Calu3 (cell line): ENCODE measurements around the gene RANBP1. TPM values are rescaled to one million over a fixed set of nuclear protein-coding genes. Genes with fewer than 3 reads are reported as not detected.

Experiments
- BruUV-seq: library from RNA; stranded (reverse); fragments of 400-500 nt; replicated peaks from 2 replicates; lab custom pipeline; 2021; lab: Mats Ljungman, UMichigan
- CTCF ChIA-PET: fragments of 300-600 bp; sonication (Branson Sonifier 250); formaldehyde crosslinking; loops from one replicate; lab custom pipeline; 2022; ENCODE audit warnings: antibody characterized with exemption; lab: Charles Lee
- DNase-seq: peaks from one replicate; pipeline ENCODE4 v3.0.0; 2022
- H3K27ac Mint-ChIP-seq: one replicate; pipeline ENCODE4 v1.8.0; 2022; ENCODE audit warnings: mixed read lengths; ENCODE audit not compliant: unreplicated experiment
- H3K27me3 Mint-ChIP-seq: one replicate; pipeline ENCODE4 v1.8.0; 2022; ENCODE audit warnings: mixed read lengths; ENCODE audit not compliant: unreplicated experiment
- H3K36me3 Mint-ChIP-seq: one replicate; pipeline ENCODE4 v1.8.0; 2022; ENCODE audit warnings: mild to moderate bottlenecking, moderate library complexity, mixed read lengths; ENCODE audit not compliant: insufficient read depth, unreplicated experiment
- H3K4me1 Mint-ChIP-seq: one replicate; pipeline ENCODE4 v1.8.0; 2022; ENCODE audit warnings: mild to moderate bottlenecking, low read depth, mixed read lengths; ENCODE audit not compliant: unreplicated experiment
- H3K4me3 Mint-ChIP-seq: one replicate; pipeline ENCODE4 v1.8.0; 2022; ENCODE audit warnings: mild to moderate bottlenecking, low read depth, moderate library complexity, mixed read lengths; ENCODE audit not compliant: unreplicated experiment
- H3K9me3 Mint-ChIP-seq: one replicate; pipeline ENCODE4 v1.8.0; 2022; ENCODE audit warnings: low read depth, mixed read lengths; ENCODE audit not compliant: unreplicated experiment
- CTCF ChIP-seq: fragments of 200-600 bp; IDR thresholded peaks from one replicate; pipeline ENCODE4 v1.8.0; 2022; ENCODE audit warnings: antibody characterized with exemption; ENCODE audit not compliant: unreplicated experiment
- intact Hi-C: fragments of 100-400 bp; cut with micrococcal nuclease; formaldehyde crosslinking; loops from one replicate; pipeline ENCODE4 v1.10.0; 2022; ENCODE audit not compliant: unreplicated experiment
- total RNA-seq: library from RNA; stranded (reverse); gene quantifications from 2 replicates; pipeline ENCODE4 v1.2.3, GENCODE V29; 2022

The RANBP1 gene
- total RNA-seq, 1 experiment from 2014 or later = 208 TPM

DNA sequence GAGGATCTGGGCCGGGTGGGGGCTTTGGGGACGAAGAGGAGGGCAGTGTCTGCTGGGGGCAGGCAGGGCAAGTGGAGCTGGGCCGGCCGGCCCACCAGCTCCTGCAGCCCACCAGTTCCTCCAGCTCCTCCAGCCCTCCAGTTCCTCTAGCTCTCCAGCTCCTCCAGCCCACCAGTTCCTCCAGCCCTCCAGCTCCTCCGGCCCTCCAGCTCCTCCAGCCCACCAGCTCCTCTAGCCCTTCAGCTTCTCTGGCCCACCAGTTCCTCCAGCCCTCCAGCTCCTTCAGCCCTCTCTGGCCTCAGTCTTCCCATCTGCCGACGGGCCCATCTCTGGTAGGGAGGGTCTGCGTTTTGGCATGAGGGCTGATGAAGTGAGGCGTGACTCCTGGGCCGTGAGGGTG, 44.1 kb downstream of the RANBP1 start:
- Mint-ChIP-seq H3K27ac (peak overlapping the region; percentile 39), H3K4me3 (no peak overlapping the region), H3K9me3 (peaks cover 6% of the 10 kb centered on the region), H3K27me3 (peaks cover 57% of the 10 kb centered on the region), H3K4me1 (no peaks in the 10 kb centered on the region), H3K36me3 (no peaks in the 10 kb centered on the region)
- no peak for TF ChIP-seq CTCF
- CTCF ChIA-PET = no interaction called here
- no TSS peak for BruUV-seq
- no peak for DNase-seq
- intact Hi-C loops = no loop called here

GRCh38 chr22:20164863-20165262, 49.0 kb downstream of the RANBP1 start:
- Mint-ChIP-seq H3K4me3 (no peak overlapping the region), H3K4me1 (no peaks in the 10 kb centered on the region), H3K27me3 (peaks cover 58% of the 10 kb centered on the region), H3K27ac (no peak overlapping the region), H3K9me3 (peaks cover 6% of the 10 kb centered on the region), H3K36me3 (no peaks in the 10 kb centered on the region)
- intact Hi-C loops = no loop called here
- no peak for DNase-seq
- no TSS peak for BruUV-seq
- CTCF ChIA-PET = no interaction called here
- no peak for TF ChIP-seq CTCF

DNA sequence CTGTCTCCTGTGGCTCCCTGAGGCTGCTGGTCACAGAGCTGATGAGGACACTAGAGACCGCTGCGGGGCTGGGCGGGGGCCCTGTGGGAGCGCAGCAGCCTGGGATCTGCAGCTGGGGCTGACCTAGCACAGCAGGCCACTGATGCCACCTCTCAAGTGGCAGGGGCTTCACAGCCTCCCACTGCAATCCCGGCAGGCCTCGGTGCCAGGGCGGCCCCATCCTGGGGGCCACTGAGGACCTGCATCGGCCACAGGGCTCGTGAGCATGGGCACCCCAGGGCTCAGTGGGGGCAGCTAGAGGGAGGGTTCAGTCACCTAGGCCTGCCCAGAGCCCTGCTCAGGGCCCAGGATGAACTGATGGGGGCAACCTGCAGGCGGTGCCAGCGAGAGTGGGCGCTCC, 49.5 kb downstream of the RANBP1 start:
- Mint-ChIP-seq H3K27ac (no peak overlapping the region), H3K36me3 (no peaks in the 10 kb centered on the region), H3K4me1 (no peaks in the 10 kb centered on the region), H3K4me3 (no peak overlapping the region), H3K9me3 (peaks cover 6% of the 10 kb centered on the region), H3K27me3 (peaks cover 58% of the 10 kb centered on the region)
- intact Hi-C loops = no loop called here
- BruUV-seq = no TSS peak
- CTCF ChIA-PET = no interaction called here
- TF ChIP-seq CTCF = no peak
- no peak for DNase-seq

- DNase-seq = no peak
- TF ChIP-seq CTCF = no peak
- peaks cover 58% of the 10 kb centered on the region for H3K27me3 Mint-ChIP-seq
- CTCF ChIA-PET = no interaction called here
- BruUV-seq = no TSS peak
- no peaks in the 10 kb centered on the region for H3K4me1 Mint-ChIP-seq
- H3K27ac Mint-ChIP-seq = no peak overlapping the region
- intact Hi-C loops = no loop called here
- H3K9me3 Mint-ChIP-seq = peaks cover 6% of the 10 kb centered on the region
- H3K4me3 Mint-ChIP-seq = no peak overlapping the region
- H3K36me3 Mint-ChIP-seq = no peaks in the 10 kb centered on the region
Measured at GRCh38 chr22:20165913-20166312, 50.0 kb downstream of the RANBP1 start.
